Right lobe of liver (tissue), 6 donors: ENCODE data around the gene ADAMTSL2. TPM values are rescaled to one million over a fixed set of nuclear protein-coding genes. Genes with fewer than 3 reads are reported as not detected.

Experiments
- ATAC-seq, 4 donors: fragments of 200-7000 bp; cut with Tn5 transposase; one replicate each; pipeline ENCODE4 v1.9.1; 2020; ENCODE audit warnings: mild to moderate bottlenecking in 4 of 4, moderate library complexity in 4 of 4
- DNase-seq, 3 donors: peaks; one replicate each; pipeline ENCODE4 v3.0.0-alpha.2; 2020
- H3K27ac ChIP-seq, 3 donors: fragments of 200-600 bp; one replicate each; pipeline ENCODE4 v1.8.0; 2022
- H3K27me3 ChIP-seq, 2 donors: fragments of 200-600 bp; one replicate each; pipeline ENCODE4 v1.8.0; 2022
- H3K36me3 ChIP-seq, 4 donors: fragments of 200-600 bp; sonication (generic) in 1 of 4; one replicate each; pipeline versions ENCODE4 v1.5.1 to v1.8.0; 2017 to 2022; ENCODE audit warnings: control low read depth in 1 of 4
- H3K4me1 ChIP-seq, 4 donors: fragments of 200-600 bp; sonication (generic) in 1 of 4; one replicate each; pipeline versions ENCODE4 v1.5.1 to v1.8.0; 2017 to 2022; ENCODE audit warnings: control low read depth in 1 of 4
- H3K4me3 ChIP-seq, 3 donors: fragments of 200-600 bp; one replicate each; pipeline ENCODE4 v1.8.0; 2022
- H3K9me3 ChIP-seq, 4 donors: fragments of 200-600 bp; sonication (generic) in 1 of 4; one replicate each; pipeline versions ENCODE4 v1.5.1 to v1.8.0; 2017 to 2022; ENCODE audit warnings: control low read depth in 1 of 4
- CTCF ChIP-seq, 4 donors: fragments of 200-600 bp in 3 of 4; fragments of 450-650 bp in 1 of 4; IDR thresholded peaks; one replicate each; pipeline versions ENCODE4 v1.5.1 to v1.8.0; 2016 to 2022; ENCODE audit warnings: antibody characterized with exemption in 4 of 4, mild to moderate bottlenecking in 2 of 4
- POLR2A ChIP-seq: fragments of 450-650 bp; IDR thresholded peaks from one replicate; pipeline ENCODE4 v1.6.1; 2017; ENCODE audit warnings: antibody characterized with exemption, mild to moderate bottlenecking
- WGBS: methylation state at CpG from one replicate; pipeline ENCODE4 v1.1.6; 2018; ENCODE audit warnings: low coverage, low lambda C conversion rate; ENCODE audit not compliant: insufficient coverage; ENCODE audit errors: missing lambda C conversion rate; 5-methylcytosine and 5-hydroxymethylcytosine counted together
- intact Hi-C, 2 donors: fragments of 100-400 bp; cut with DNase I; formaldehyde crosslinking; loops; one replicate each; pipeline versions ENCODE4 v1.11.2 to v1.14.1; 2022
- total RNA-seq, 6 experiments: library from RNA; depleted of rRNA in 2 of 6; stranded (reverse); fragments of >200 nt in 2 of 6; fragmentation: NEBNext Ultra II Directional in 3 of 6; extraction: Animal tissue kit (Norgen Biotek cat#: 25700) in 3 of 6; gene quantifications; one replicate each; pipeline versions ENCODE4 v1.1.0 to v1.2.4, GENCODE V29; 2016 to 2023
- donor health status: DM: no; HTN: yes; CAD: no.
- donor health status: DM: no; HTN: no; CAD: no.
- donor health status: DM: no; HTN: no; CAD: no.
- donor health status: DM: no; HTN: yes; CAD: no.
- donor health status: DM: no; HTN: yes; CAD: no.

The ADAMTSL2 gene
- total RNA-seq, 6 experiments from 2014 or later = 9.2 to 24.8 (median 12.7) TPM

DNA sequence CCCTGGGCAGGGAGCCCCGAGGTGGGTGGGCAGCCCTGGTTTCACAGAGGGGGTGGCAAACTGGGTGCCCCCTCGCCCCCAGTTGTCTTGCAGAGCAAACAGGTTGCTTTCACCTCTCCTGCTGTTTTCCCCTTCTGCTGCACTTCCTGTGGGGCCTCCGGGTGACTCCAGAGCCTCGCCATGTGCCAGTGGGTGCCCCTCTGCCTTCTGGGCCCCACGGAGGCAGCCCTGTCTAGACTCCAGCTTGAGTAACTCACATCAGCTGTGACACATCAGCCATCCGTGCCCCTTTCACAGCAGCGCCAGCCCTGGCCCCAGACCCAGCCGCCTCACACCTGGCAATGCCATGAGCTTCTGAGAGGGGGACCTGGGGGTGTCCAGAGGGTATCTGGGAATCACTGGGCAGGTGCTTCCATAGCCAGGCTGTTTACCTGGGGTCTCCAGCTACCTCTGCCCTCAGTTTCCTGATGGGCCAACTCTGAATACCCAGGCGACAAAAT, 36.9 kb downstream of the ADAMTSL2 start:
- Histone ChIP-seq H3K4me3 (no peak overlapping the region), H3K27ac (no peak overlapping the region), H3K9me3 (no peaks in the 10 kb centered on the region), H3K36me3 (no peaks in the 10 kb centered on the region), H3K4me1 (no peaks in the 10 kb centered on the region), H3K27me3 (no peaks in the 10 kb centered on the region)
- intact Hi-C loops = no loop called here
- 80% methylated on average over 2 of the region's 9 CpGs for WGBS
- TF ChIP-seq CTCF (IDR thresholded peaks at IDR 0.05) (no peak), POLR2A (no peak)
- no peak for ATAC-seq
- no peak for DNase-seq

- DNase-seq (no peak), ATAC-seq (no peak)
- Histone ChIP-seq H3K9me3 (no peaks in the 10 kb centered on the region), H3K36me3 (no peaks in the 10 kb centered on the region), H3K27ac (no peak overlapping the region), H3K4me3 (no peak overlapping the region), H3K4me1 (no peaks in the 10 kb centered on the region), H3K27me3 (no peaks in the 10 kb centered on the region)
- TF ChIP-seq CTCF (IDR thresholded peaks at IDR 0.05) (no peak), POLR2A (no peak)
- WGBS = 55% methylated on average over 2 of the region's 20 CpGs
- intact Hi-C loops = no loop called here
These were observed 37.5 kb downstream of the ADAMTSL2 start for GRCh38 chr9:133571896-133572595.

- H3K4me3 ChIP-seq = no peak overlapping the region
- intact Hi-C loops = no loop called here
- no peak overlapping the region for H3K27ac ChIP-seq
- H3K36me3 ChIP-seq = no peaks in the 10 kb centered on the region
- ATAC-seq (no peak), DNase-seq (no peak)
- H3K27me3 ChIP-seq = no peaks in the 10 kb centered on the region
- no CpG with 5 or more reads among the region's 15 CpGs for WGBS
- TF ChIP-seq CTCF (IDR thresholded peaks at IDR 0.05) (no peak), POLR2A (no peak)
- no peaks in the 10 kb centered on the region for H3K4me1 ChIP-seq
- H3K9me3 ChIP-seq = no peaks in the 10 kb centered on the region
These were observed 38.4 kb downstream of the ADAMTSL2 start for GRCh38 chr9:133572821-133573361.

GRCh38 chr9:133573791-133574515, 39.4 kb downstream of the ADAMTSL2 start:
- no peaks in the 10 kb centered on the region for H3K9me3 ChIP-seq
- H3K4me1 ChIP-seq = no peaks in the 10 kb centered on the region
- H3K36me3 ChIP-seq = no peaks in the 10 kb centered on the region
- H3K27ac ChIP-seq = no peak overlapping the region
- no peak for DNase-seq
- ATAC-seq = no peak
- no peak overlapping the region for H3K4me3 ChIP-seq
- TF ChIP-seq CTCF (IDR thresholded peaks at IDR 0.05) (no peak), POLR2A (no peak)
- intact Hi-C loops = no loop called here
- WGBS = 90% methylated on average over 9 of the region's 21 CpGs
- no peaks in the 10 kb centered on the region for H3K27me3 ChIP-seq
